ENCODE results near the gene MAPKAP1.
A peak's percentile ranks its signal among the peaks of the same experiment; 100 is the strongest.

MAPKAP1 gene

GRCh38 chr9:125642311-125642710 is 64.7 kb downstream of the MAPKAP1 start:
- no peak for DNase-seq (ENCODE audit: low spot score)

GRCh38 chr9:125639057-125639456 is 68.0 kb downstream of the MAPKAP1 start:
- no peak for DNase-seq (ENCODE audit: low spot score)

GRCh38 chr9:125638239-125639045 is 68.6 kb downstream of the MAPKAP1 start:
- DNase-seq (ENCODE audit: low spot score): no peak

GRCh38 chr9:125637241-125637640 is 69.8 kb downstream of the MAPKAP1 start:
- no peak for DNase-seq (ENCODE audit: low spot score)

GRCh38 chr9:125635888-125636287 is 71.1 kb downstream of the MAPKAP1 start:
- no peak for DNase-seq (ENCODE audit: low spot score)

GRCh38 chr9:125634040-125634717 is 72.8 kb downstream of the MAPKAP1 start:
- no peak for DNase-seq (ENCODE audit: low spot score)

- no peak for DNase-seq (ENCODE audit: low spot score)
Measured at GRCh38 chr9:125633116-125633745, 73.8 kb downstream of the MAPKAP1 start.

- no peak for DNase-seq (ENCODE audit: low spot score)
Measured at GRCh38 chr9:125632321-125633115, 74.5 kb downstream of the MAPKAP1 start.

GRCh38 chr9:125631391-125632085 is 75.5 kb downstream of the MAPKAP1 start:
- peak; percentile 60 for DNase-seq (ENCODE audit: low spot score)

GRCh38 chr9:125630436-125630835 is 76.6 kb downstream of the MAPKAP1 start:
- DNase-seq (ENCODE audit: low spot score): no peak

- DNase-seq (ENCODE audit: low spot score): no peak
Measured at GRCh38 chr9:125629446-125629845, 77.6 kb downstream of the MAPKAP1 start.

GRCh38 chr9:125626187-125626586 is 80.8 kb downstream of the MAPKAP1 start:
- no peak for DNase-seq (ENCODE audit: low spot score)

- DNase-seq (ENCODE audit: low spot score): no peak
Measured at GRCh38 chr9:125621170-125621569, 85.8 kb downstream of the MAPKAP1 start.

- no peak for DNase-seq (ENCODE audit: low spot score)
Measured at GRCh38 chr9:125620216-125620615, 86.8 kb downstream of the MAPKAP1 start.

- no peak for DNase-seq (ENCODE audit: low spot score)
Measured at GRCh38 chr9:125617087-125617486, 89.9 kb downstream of the MAPKAP1 start.

GRCh38 chr9:125613141-125613540 is 93.9 kb downstream of the MAPKAP1 start:
- no peak for DNase-seq (ENCODE audit: low spot score)

- no peak for DNase-seq (ENCODE audit: low spot score)
Measured at GRCh38 chr9:125612616-125613015, 94.4 kb downstream of the MAPKAP1 start.

- DNase-seq (ENCODE audit: low spot score): no peak
Measured at GRCh38 chr9:125611121-125611765, 95.8 kb downstream of the MAPKAP1 start.

GRCh38 chr9:125609744-125610143 is 97.3 kb downstream of the MAPKAP1 start:
- DNase-seq (ENCODE audit: low spot score): no peak

- no peak for DNase-seq (ENCODE audit: low spot score)
Measured at GRCh38 chr9:125608489-125609224, 98.4 kb downstream of the MAPKAP1 start.

Data from cerebellar cortex (tissue), 1 donor.